NCI-H226 (cell line): ENCODE data around the gene ZNF697.
"Not testable (repeated sequence)": the region's sequence is repeated elsewhere in the genome, so short reads cannot be mapped to it uniquely, and the experiment has no call there.

ENCODE experiments used
- DNase-seq: peaks from one replicate; pipeline ENCODE4 v3.0.0-alpha.2; 2015

Gene ZNF697

GRCh38 chr1:119626841-119627240 is 21.2 kb downstream of the ZNF697 start:
- DNase-seq = peak; percentile 22

- no peak for DNase-seq
These were observed 22.0 kb downstream of the ZNF697 start for GRCh38 chr1:119626011-119626545.

- no peak for DNase-seq
These were observed 24.4 kb downstream of the ZNF697 start for GRCh38 chr1:119623678-119624077.

- no peak for DNase-seq
These were observed 24.9 kb downstream of the ZNF697 start for GRCh38 chr1:119623193-119623515.

- DNase-seq = no peak
These were observed 25.5 kb downstream of the ZNF697 start for GRCh38 chr1:119622311-119623192.

- no peak for DNase-seq
These were observed 26.4 kb downstream of the ZNF697 start for GRCh38 chr1:119621705-119622104.

- DNase-seq = no peak
These were observed 30.0 kb downstream of the ZNF697 start for GRCh38 chr1:119617751-119618691.

GRCh38 chr1:119616748-119617147 is 31.3 kb downstream of the ZNF697 start:
- DNase-seq = not testable (repeated sequence)

GRCh38 chr1:119615100-119615499 is 33.0 kb downstream of the ZNF697 start:
- not testable (repeated sequence) for DNase-seq

- peak; percentile 60 for DNase-seq
These were observed 34.0 kb downstream of the ZNF697 start for GRCh38 chr1:119613769-119614720.

- DNase-seq = peak; percentile 39
These were observed 36.4 kb downstream of the ZNF697 start for GRCh38 chr1:119611701-119612113.

GRCh38 chr1:119608816-119609215 is 39.2 kb downstream of the ZNF697 start:
- not testable (repeated sequence) for DNase-seq

GRCh38 chr1:119607087-119607807 is 40.8 kb downstream of the ZNF697 start:
- not testable (repeated sequence) for DNase-seq

- no peak for DNase-seq
These were observed 41.7 kb downstream of the ZNF697 start for GRCh38 chr1:119606394-119606793.

- DNase-seq = no peak
These were observed 42.4 kb downstream of the ZNF697 start for GRCh38 chr1:119605686-119606085.

- not testable (repeated sequence) for DNase-seq
These were observed 43.0 kb downstream of the ZNF697 start for GRCh38 chr1:119605080-119605479.

GRCh38 chr1:119603695-119604094 is 44.4 kb downstream of the ZNF697 start:
- peak; percentile 36 for DNase-seq

GRCh38 chr1:119603241-119603640 is 44.8 kb downstream of the ZNF697 start:
- DNase-seq = not testable (repeated sequence)

- not testable (repeated sequence) for DNase-seq
These were observed 45.3 kb downstream of the ZNF697 start for GRCh38 chr1:119602789-119603188.

- DNase-seq = no peak
These were observed 45.9 kb downstream of the ZNF697 start for GRCh38 chr1:119602169-119602568.

- no peak for DNase-seq
These were observed 47.1 kb downstream of the ZNF697 start for GRCh38 chr1:119600976-119601375.
